Stimulated activated naive CD8-positive, alpha-beta T cell treated with anti-CD3 and anti-CD28 coated beads, Interleukin-15, Interleukin-2, amounts not matched to agents 100 ng/mL and 50 ng/mL, for 24 hours (primary cell): ENCODE results near the gene ITPR2.
"Not testable (repeated sequence)": the region's sequence is repeated elsewhere in the genome, so short reads cannot be mapped to it uniquely, and the experiment has no call there.

ENCODE experiments used
- H3K27ac Mint-ChIP-seq: one replicate; pipeline ENCODE4 v1.8.0; 2021; ENCODE audit warnings: mild to moderate bottlenecking, mixed read lengths
- H3K27me3 Mint-ChIP-seq: one replicate; pipeline ENCODE4 v1.8.0; 2021; ENCODE audit warnings: mixed read lengths
- H3K36me3 Mint-ChIP-seq: one replicate; pipeline ENCODE4 v1.8.0; 2021; ENCODE audit warnings: low read depth, mixed read lengths
- H3K4me1 Mint-ChIP-seq: one replicate; pipeline ENCODE4 v1.8.0; 2021; ENCODE audit warnings: low read depth, mixed read lengths
- H3K4me3 Mint-ChIP-seq: one replicate; pipeline ENCODE4 v1.8.0; 2021; ENCODE audit warnings: mild to moderate bottlenecking, mixed read lengths
- H3K9me3 Mint-ChIP-seq: one replicate; pipeline ENCODE4 v1.8.0; 2021; ENCODE audit warnings: mixed read lengths

ITPR2 gene

DNA sequence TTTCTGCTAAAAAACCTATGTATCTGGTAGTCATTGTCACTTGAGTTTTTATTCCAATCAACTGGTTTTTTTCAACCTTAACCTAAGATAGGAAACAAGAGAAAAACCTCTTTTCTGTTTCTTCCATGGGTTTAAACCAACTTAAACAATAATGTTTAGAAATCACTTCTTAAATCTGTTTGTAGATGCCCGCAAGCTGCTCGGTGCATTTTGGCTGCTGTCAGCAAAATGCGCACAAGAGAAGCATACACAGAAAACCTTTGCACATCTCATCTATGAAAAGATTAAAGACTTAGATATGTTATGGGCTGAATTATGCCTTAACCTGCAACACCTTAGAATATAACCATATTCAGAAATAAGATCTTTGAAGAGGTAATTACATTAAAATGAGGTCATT, 299.8 kb downstream of the ITPR2 start:
- Mint-ChIP-seq H3K9me3 (peaks cover 17% of the 10 kb centered on the region), H3K27ac (no peak overlapping the region), H3K4me3 (no peak overlapping the region), H3K36me3 (peaks cover 68% of the 10 kb centered on the region), H3K27me3 (no peaks in the 10 kb centered on the region), H3K4me1 (no peaks in the 10 kb centered on the region)

DNA sequence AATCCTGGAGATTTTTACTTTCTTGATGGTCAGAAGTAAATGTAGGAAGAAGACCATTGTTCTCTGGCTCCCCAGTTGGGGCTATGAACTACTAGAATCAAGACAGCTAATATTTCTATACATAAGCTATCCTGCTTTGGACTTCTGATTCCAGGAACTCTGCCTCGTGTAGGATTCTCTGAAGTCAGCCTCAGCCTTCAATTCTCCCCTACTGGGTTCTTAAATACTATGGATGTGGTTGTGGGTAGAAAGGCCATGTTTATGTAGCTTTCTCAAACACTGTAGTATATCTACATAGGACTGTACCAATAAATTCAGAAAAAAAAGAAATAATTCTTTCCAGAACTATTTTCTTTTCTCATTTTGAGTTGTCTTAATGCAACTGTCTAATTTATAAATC, 302.5 kb downstream of the ITPR2 start:
- no peaks in the 10 kb centered on the region for H3K27me3 Mint-ChIP-seq
- peaks cover 33% of the 10 kb centered on the region for H3K9me3 Mint-ChIP-seq
- H3K4me1 Mint-ChIP-seq: no peaks in the 10 kb centered on the region
- H3K27ac Mint-ChIP-seq: no peak overlapping the region
- H3K36me3 Mint-ChIP-seq: peaks cover 76% of the 10 kb centered on the region
- no peak overlapping the region for H3K4me3 Mint-ChIP-seq

GRCh38 chr12:26528943-26529342, 304.1 kb downstream of the ITPR2 start:
- Mint-ChIP-seq H3K4me3 (no peak overlapping the region), H3K9me3 (peaks cover 38% of the 10 kb centered on the region), H3K27me3 (no peaks in the 10 kb centered on the region), H3K4me1 (no peaks in the 10 kb centered on the region), H3K27ac (no peak overlapping the region), H3K36me3 (peaks cover 76% of the 10 kb centered on the region)

GRCh38 chr12:26527682-26528081, 305.3 kb downstream of the ITPR2 start:
- Mint-ChIP-seq H3K4me3 (no peak overlapping the region), H3K36me3 (peaks cover 70% of the 10 kb centered on the region), H3K27ac (no peak overlapping the region), H3K4me1 (no peaks in the 10 kb centered on the region), H3K9me3 (peaks cover 47% of the 10 kb centered on the region), H3K27me3 (no peaks in the 10 kb centered on the region)

GRCh38 chr12:26524862-26525465, 308.0 kb downstream of the ITPR2 start:
- peaks cover 16% of the 10 kb centered on the region for H3K4me1 Mint-ChIP-seq
- peaks cover 57% of the 10 kb centered on the region for H3K36me3 Mint-ChIP-seq
- no peak overlapping the region for H3K27ac Mint-ChIP-seq
- no peaks in the 10 kb centered on the region for H3K27me3 Mint-ChIP-seq
- H3K4me3 Mint-ChIP-seq: no peak overlapping the region
- peaks cover 47% of the 10 kb centered on the region for H3K9me3 Mint-ChIP-seq

DNA sequence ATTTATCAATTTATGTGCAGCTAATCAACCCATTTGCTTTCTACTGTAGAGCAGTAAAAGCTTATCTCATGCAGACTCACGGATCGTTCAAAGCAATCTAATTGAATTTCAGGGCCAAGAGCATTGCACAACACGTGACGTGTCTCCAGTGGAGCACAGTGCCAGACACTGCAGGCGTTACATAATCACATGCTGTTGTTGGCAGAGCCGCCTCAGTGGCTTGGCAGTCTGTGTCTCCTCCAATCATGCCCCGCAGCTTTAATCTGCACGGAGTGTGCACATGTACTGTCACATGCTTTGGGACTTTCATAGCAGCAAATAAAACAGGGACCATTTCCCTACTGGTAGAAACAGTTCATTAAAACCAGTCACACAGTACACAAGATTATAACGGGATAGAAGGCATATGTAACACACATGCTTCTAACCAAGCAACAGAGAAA, 309.3 kb downstream of the ITPR2 start:
- no peak overlapping the region for H3K4me3 Mint-ChIP-seq
- H3K36me3 Mint-ChIP-seq: peaks cover 48% of the 10 kb centered on the region
- H3K27ac Mint-ChIP-seq: no peak overlapping the region
- peaks cover 40% of the 10 kb centered on the region for H3K9me3 Mint-ChIP-seq
- H3K4me1 Mint-ChIP-seq: peaks cover 16% of the 10 kb centered on the region
- H3K27me3 Mint-ChIP-seq: no peaks in the 10 kb centered on the region

- Mint-ChIP-seq H3K27ac (no peak overlapping the region), H3K4me1 (peaks cover 18% of the 10 kb centered on the region), H3K9me3 (peaks cover 26% of the 10 kb centered on the region), H3K4me3 (no peak overlapping the region), H3K36me3 (peaks cover 27% of the 10 kb centered on the region), H3K27me3 (no peaks in the 10 kb centered on the region)
These were observed 312.1 kb downstream of the ITPR2 start for GRCh38 chr12:26520869-26521268.

DNA sequence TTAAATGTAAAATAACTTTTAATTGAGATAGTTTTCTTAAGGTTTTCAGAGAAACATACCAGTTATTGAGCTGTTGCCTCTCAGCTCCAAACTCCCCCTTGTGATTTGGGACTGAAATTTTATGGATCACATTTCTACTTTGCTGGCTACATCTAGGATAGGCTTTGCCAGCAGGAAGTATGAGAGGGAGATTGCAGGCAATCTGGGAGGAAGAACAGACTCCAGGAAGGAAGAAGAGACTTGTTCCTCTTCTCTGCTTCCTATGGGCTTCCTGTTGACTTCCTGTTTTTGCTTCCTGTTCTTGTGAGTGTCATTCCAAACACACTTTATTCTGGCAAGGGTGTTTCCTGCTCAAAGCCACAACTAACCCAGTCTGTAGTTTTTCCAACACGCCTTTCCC, 312.9 kb downstream of the ITPR2 start:
- Mint-ChIP-seq H3K4me3 (no peak overlapping the region), H3K27me3 (no peaks in the 10 kb centered on the region), H3K36me3 (peaks cover 20% of the 10 kb centered on the region), H3K4me1 (peaks cover 18% of the 10 kb centered on the region), H3K9me3 (peaks cover 18% of the 10 kb centered on the region), H3K27ac (no peak overlapping the region)

DNA sequence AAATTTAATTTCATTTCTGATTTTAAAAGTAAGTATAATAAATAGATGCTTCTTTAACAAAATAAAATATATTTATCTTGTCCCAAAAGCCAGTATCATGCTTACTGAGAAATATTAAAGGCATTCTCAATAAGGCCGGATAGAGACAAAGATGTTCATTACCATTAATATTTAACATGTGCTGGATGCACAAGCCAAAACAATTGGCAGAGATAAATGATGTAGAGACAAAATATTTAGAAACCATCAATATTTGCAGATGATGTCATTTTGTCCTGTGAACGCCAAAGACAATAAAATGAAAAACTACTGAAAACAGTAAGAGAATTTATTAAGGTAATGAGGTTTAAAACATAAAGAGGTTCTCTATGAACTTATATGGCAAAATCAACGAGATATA, 313.5 kb downstream of the ITPR2 start:
- peaks cover 16% of the 10 kb centered on the region for H3K36me3 Mint-ChIP-seq
- no peak overlapping the region for H3K27ac Mint-ChIP-seq
- H3K4me1 Mint-ChIP-seq: peaks cover 18% of the 10 kb centered on the region
- H3K27me3 Mint-ChIP-seq: no peaks in the 10 kb centered on the region
- H3K4me3 Mint-ChIP-seq: no peak overlapping the region
- peaks cover 18% of the 10 kb centered on the region for H3K9me3 Mint-ChIP-seq

DNA sequence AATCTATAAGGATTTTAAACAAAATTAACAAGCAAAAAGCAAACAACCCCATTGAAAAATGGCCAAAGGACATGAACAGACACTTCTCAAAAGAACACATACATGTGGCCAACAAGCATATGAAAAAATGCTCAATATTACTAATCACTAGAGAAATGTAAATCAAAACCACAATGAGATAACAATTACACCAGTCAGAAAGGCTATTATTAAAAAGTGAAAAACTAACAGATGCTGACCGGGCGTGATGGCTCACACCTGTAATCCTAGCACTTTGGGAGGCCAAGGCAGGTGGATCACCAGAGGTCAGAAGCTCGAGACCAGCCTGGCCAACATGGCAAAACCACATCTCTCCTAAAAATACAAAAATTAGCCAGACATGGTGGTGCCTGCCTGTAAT, 315.7 kb downstream of the ITPR2 start:
- not testable (repeated sequence) for H3K4me3 Mint-ChIP-seq, H3K27ac Mint-ChIP-seq, H3K27me3 Mint-ChIP-seq, H3K9me3 Mint-ChIP-seq
- Mint-ChIP-seq H3K4me1 (peaks cover 18% of the 10 kb centered on the region), H3K36me3 (peaks cover 12% of the 10 kb centered on the region)

DNA sequence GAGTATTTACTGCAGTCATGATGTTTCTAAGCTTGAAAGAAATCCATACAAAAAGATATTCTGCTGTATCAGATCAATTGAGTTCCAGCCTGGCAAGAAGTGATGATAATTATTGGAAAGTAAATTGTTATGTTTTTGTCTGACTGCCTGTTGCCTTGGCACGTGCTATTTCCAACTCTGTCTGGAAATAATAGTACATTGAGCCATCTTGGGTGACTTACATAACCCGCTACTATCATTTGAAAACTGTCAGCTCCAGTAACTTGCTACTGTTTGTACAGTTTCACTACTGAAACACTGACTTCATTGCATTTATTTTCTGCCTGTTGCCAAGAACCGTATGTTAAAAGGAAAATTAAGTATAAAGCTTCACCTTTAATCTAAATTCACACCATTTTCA, 318.6 kb downstream of the ITPR2 start:
- Mint-ChIP-seq H3K27me3 (no peaks in the 10 kb centered on the region), H3K9me3 (peaks cover 3% of the 10 kb centered on the region), H3K4me1 (peaks cover 3% of the 10 kb centered on the region), H3K4me3 (no peak overlapping the region), H3K27ac (no peak overlapping the region), H3K36me3 (peaks cover 9% of the 10 kb centered on the region)

DNA sequence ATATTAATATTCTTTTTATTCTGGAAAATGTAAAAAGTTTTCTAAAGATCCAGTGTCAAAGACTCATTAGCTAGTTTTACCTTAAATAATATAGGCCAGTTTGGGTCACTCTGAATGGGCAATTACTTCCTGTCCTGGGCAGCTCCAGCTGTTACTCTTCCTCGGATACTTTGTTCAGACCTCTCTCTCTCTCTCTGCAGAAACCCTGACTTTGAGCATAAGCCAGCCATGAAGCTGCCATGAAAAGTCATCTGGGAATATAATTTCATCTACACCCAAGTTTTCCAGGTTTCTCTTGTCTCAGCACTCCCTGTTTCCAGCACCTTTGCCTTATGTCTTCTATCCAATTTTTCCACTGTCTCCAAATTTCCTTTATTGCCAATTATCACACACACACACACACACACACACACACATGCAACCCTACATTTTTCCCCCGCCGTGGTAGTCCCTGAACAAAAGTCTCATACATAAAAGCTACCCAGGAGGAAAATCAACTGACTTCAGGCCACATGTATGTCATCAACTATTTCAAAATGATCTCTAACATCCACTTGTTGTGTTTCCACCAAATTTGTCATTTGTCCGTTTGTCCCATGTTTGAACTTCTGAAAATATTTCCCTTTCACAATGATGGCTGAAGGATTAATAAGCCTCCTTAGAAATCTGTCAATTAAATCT, 319.5 kb downstream of the ITPR2 start:
- H3K27ac Mint-ChIP-seq: no peak overlapping the region
- H3K9me3 Mint-ChIP-seq: peaks cover 3% of the 10 kb centered on the region
- no peak overlapping the region for H3K4me3 Mint-ChIP-seq
- H3K4me1 Mint-ChIP-seq: peaks cover 3% of the 10 kb centered on the region
- H3K36me3 Mint-ChIP-seq: peaks cover 15% of the 10 kb centered on the region
- H3K27me3 Mint-ChIP-seq: no peaks in the 10 kb centered on the region

DNA sequence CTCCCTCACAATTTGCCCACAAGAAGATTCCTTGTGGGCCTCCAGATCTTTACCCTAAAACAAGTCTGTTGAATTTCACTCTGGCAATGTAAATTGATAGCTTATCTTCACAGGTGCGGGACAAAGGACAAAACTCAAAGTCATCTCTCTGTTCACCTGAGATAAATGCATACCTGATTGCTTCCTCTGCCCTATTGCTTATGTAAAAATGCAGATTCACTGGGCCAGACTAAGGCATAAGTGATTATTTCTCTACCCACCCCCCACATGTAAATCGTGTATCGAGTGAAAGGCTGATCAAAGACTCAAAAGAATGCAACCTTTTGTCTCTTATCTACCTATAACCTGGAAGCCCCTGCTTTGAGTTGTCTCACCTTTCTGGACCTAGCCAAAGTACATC, 320.8 kb downstream of the ITPR2 start:
- no peaks in the 10 kb centered on the region for H3K27me3 Mint-ChIP-seq
- peaks cover 18% of the 10 kb centered on the region for H3K36me3 Mint-ChIP-seq
- H3K9me3 Mint-ChIP-seq: no peaks in the 10 kb centered on the region
- no peaks in the 10 kb centered on the region for H3K4me1 Mint-ChIP-seq
- H3K27ac Mint-ChIP-seq: no peak overlapping the region
- no peak overlapping the region for H3K4me3 Mint-ChIP-seq

GRCh38 chr12:26510354-26510674, 322.7 kb downstream of the ITPR2 start:
- Mint-ChIP-seq H3K27me3 (no peaks in the 10 kb centered on the region), H3K4me3 (no peak overlapping the region), H3K27ac (no peak overlapping the region), H3K9me3 (no peaks in the 10 kb centered on the region), H3K36me3 (peaks cover 23% of the 10 kb centered on the region), H3K4me1 (no peaks in the 10 kb centered on the region)

DNA sequence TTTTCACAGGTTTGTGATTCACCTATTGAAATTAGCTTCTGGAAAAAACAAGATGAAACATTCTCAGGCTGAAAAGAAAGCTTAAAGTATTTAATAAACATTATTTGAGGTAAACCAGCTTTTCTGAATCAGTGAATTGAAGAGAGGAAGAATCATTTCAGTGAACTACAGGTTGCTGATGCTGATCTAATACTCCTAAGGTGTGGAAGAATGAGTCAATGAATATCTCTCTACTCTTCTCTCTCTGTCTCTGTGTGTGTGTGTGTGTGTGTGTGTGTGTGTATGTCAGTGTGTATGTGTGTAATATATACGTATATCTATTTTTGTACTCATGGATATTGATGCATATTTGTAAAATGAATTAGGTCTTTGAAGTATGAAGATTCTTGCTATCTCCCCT, 325.4 kb downstream of the ITPR2 start:
- Mint-ChIP-seq H3K27me3 (no peaks in the 10 kb centered on the region), H3K27ac (no peak overlapping the region), H3K36me3 (peaks cover 32% of the 10 kb centered on the region), H3K9me3 (no peaks in the 10 kb centered on the region), H3K4me3 (no peak overlapping the region), H3K4me1 (no peaks in the 10 kb centered on the region)
